HG02642 (cell line): Measurements from ENCODE around the gene CTIF.

Experiments
- ATAC-seq: cut with Tn5 transposase; IDR thresholded peaks from one replicate; pipeline ENCODE4 v1.9.1; 2021; ENCODE audit warnings: mild to moderate bottlenecking; ENCODE audit not compliant: unreplicated experiment, poor library complexity

CTIF gene

GRCh38 chr18:48660346-48661228 lies 121.8 kb downstream of the CTIF start:
- ATAC-seq, result no peak

- ATAC-seq, result no peak
These were observed 122.6 kb downstream of the CTIF start for GRCh38 chr18:48661421-48661820.

DNA sequence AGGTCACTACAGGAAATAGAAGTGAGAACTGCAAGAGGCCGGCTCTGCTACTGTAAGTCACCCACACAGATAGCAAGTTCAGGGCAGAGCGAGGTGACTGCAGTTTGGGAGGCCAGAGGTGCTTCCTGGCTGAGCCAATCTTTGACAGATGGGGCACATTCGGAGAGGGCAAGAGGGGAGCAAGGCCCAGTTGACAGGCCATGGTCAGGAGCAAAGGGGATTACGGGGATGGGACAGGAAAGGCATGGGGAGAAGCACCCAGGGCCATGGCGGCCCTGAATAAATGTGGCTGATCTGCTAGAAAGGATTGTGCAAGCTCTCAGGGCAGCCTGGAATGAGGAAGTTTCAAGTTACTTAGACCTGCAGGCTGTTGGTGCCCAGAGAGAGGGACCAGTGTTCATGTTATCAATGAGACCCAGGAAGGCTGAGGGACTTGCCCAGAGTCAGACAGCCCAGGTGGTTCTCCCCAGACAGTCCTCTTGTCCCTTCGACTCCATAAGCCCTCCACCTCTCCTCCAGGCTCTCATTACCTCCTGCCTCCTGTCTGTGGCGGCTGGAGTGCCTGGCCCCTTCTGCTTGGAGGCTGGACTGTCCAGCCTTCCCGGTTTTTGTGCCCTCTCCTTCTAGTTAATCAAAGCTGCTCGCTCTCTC lies 123.3 kb downstream of the CTIF start:
- no peak for ATAC-seq

DNA sequence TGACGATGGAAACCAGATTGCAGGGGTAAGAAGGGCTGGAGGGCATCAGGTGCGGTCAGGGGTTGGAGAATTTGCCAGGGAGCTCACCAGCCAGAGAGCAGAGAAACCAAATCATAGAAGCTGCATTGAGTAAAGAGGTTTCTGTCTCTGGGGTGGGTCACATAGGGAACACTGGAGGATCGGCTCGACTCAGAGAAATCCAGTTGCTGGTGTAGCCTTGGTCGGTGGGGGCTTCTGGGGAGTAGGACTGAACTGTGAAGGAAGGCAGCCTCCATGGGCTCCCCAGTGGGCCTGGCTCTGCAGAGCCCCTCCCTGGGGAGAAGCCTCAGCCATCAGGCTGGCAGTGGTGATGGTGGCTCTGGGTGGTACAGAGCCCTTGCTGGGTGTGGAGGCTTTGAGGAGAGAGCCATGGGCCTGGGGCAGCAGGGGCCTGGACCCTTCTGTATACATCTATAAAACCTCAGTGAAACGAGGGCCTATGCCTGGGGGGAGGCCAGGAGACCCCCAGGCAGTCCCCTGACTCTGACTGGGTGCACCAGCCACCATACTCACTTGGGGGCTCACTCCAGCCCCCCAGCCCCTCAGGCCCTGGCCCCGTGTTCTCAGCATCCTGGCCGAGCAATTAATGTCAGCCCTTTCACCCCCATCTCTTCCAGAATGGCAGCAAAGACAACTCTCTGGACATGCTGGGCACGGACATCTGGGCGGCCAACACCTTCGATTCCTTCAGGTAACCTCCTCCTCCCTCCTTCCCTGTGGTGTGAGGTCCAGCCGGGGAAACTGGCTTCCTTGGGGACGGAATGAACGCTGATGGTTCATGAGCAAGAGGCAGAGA lies 124.5 kb downstream of the CTIF start:
- ATAC-seq, result no peak

- no peak for ATAC-seq
These were observed 125.4 kb downstream of the CTIF start for GRCh38 chr18:48663931-48664847.

- ATAC-seq, result no peak
These were observed 126.8 kb downstream of the CTIF start for GRCh38 chr18:48665654-48666053.

- no peak for ATAC-seq
These were observed 127.8 kb downstream of the CTIF start for GRCh38 chr18:48666613-48667012.

DNA sequence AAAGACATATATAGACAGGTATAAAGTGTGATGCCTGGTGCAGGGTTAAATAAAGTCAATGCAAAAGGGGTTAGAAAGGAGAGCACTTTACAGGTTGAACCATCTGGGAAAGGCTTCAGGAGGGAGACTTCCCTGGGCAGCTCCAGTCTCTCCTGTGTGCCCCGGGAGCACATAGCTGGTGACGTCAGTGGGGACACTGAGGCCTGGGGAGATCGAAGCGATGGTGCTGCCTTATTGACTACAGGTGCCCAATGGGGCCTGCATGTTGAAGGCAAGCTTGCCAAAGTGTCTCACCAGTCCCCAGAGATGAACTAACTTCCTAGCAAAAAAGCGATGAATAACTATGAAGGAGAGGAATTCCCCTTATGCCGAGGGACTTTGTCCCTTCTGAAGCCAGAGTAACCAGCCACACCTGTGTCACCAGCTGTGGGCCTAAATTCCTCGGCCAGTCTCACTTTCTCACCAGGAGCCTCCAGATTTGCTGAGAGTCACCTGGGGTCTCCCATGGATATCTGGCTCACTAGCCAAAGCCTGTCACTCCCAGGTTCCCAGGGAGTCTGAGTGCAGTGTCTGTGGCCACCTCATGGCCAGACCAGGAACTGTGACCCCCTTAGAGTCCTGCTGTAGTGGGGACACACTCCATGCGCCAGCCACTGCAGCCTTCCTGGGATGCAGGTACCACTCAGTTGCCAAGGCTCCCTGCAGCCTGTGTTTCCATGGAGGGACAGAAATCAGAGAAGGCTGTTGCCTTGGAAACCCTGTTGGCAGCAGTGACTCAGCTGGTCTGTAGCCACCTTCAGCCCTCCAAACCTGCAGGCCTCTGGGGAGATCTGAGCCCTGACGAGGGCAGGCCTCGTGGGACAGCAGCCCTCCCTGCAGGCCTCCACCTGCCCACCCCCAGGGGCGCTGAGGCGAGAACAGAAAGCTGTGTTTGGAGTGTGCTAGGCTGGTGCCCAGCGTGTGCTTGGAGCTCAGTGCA lies 128.7 kb downstream of the CTIF start:
- ATAC-seq, result no peak

- no peak for ATAC-seq
These were observed 129.8 kb downstream of the CTIF start for GRCh38 chr18:48668466-48669179.

GRCh38 chr18:48669180-48669675 lies 130.4 kb downstream of the CTIF start:
- no peak for ATAC-seq

- no peak for ATAC-seq
These were observed 131.3 kb downstream of the CTIF start for GRCh38 chr18:48669991-48670750.

DNA sequence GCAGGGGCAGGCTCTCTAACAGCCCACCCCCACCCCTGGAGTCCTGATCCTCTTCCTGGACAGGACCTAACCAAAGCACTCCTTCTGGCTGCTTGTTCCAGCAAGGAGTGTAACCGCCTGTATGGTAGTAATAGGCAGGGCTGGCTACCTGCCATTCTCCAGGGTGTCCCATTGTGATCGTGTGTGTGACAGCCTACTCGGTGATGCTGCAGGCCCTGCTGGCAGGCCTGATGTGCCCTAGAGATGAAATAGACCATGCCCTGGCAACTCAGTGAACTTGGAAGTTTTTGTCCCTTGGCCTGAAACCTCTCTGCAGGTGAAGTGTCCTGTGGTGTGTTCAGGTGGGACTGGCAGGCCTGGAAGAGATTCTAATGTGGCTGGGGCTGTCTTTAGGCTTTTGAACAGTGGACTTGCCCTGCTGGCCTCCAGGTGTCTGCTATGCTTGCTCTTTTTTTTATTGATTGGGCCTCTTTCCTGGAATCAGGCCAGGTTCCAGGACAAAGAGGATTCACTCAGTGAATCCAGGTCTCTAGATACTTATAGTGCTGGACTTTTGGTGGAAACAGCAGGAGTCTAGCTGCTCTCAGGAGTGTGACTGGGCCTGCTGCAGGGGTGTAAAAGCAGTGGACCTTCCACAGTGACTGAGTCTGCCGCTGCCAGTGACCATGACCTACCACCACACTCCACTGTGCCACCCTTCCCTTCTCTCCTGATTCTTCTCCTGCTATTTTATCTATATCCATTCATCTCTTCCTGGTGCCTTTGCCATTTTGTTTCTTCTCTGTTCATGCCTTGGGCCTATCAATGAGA lies 132.1 kb downstream of the CTIF start:
- no peak for ATAC-seq

GRCh38 chr18:48671561-48671945 lies 132.7 kb downstream of the CTIF start:
- no peak for ATAC-seq

GRCh38 chr18:48672671-48673340 lies 134.0 kb downstream of the CTIF start:
- ATAC-seq, result no peak

GRCh38 chr18:48673456-48673852 lies 134.6 kb downstream of the CTIF start:
- ATAC-seq, result no peak
